ENCODE measurements around the gene ARHGDIA. TPM values are rescaled to one million over a fixed set of nuclear protein-coding genes. Genes with fewer than 3 reads are reported as not detected.

Gene ARHGDIA
- polyA plus RNA-seq, 1 donor = 166 TPM

DNA sequence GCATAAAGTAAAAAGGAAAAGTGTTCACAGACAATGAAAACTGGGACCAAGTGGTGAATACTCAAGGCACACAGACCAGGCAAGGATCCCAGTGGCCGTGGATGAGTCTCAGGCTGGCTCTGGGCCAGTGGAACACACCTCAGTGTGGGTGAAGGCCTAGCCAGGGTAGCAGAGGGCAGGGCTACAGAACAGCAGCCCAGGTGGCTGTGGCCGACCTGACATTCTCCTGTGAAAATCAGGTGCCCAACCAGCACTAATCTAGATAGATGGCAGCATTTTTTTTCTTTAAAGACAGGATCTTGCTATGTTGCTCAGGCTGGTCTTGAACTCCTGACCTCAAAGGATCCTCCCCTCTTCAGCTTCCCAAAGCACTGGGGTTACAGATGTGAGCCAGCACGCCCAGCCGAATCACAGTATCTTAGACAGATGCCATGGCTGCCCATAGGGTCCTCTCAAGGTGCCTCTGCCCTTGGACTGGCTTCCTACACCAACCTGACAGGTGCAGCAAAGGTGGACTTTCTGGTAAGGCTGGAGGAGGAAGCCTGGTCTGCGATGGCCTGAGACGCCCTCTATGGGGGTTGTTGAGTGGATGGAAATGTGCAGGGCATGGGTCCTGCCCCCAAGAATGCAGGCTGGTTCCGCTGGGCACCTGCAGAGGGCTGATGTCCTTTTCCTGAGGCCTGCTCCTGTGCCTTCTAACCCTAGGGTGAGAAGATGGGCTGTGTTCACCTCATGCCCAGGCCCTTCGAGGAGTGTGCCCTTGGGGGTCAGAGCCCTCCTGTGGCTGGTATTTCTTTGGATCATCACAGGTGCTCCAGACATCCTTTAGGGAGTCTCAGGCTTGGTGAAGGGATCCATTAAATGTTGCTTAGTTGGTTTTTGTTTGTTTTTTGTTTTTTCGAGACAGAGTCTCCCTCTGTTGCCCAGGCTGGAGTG is 7.0 kb downstream of the ARHGDIA start:
- no peak for DNase-seq

DNA sequence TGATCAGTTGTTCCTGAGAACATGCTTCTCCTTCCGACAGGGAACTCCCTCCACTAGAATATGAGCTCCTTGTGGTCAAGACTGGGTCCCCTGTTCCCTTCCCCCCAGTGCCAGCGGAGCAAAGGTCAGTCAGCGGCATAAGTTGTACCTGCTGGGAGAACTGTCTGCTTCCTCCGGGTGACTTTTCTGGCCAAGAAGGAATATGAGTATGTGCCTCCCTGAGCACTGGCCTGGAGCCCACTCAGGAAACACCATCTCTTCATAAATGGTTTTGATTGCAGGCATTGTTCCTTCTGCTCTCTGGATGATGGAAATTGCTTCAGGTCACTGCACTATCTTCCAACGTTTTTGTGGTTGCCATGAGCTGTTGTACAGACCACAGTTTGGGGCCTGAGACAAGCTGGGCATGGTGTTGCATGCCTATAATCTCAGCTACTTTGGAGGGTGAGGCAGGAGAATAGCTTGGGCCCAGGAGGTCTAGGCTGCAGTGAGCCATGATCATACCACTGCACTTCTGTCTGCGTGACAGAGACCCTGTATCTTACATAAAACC is 7.9 kb downstream of the ARHGDIA start:
- DNase-seq = no peak

DNA sequence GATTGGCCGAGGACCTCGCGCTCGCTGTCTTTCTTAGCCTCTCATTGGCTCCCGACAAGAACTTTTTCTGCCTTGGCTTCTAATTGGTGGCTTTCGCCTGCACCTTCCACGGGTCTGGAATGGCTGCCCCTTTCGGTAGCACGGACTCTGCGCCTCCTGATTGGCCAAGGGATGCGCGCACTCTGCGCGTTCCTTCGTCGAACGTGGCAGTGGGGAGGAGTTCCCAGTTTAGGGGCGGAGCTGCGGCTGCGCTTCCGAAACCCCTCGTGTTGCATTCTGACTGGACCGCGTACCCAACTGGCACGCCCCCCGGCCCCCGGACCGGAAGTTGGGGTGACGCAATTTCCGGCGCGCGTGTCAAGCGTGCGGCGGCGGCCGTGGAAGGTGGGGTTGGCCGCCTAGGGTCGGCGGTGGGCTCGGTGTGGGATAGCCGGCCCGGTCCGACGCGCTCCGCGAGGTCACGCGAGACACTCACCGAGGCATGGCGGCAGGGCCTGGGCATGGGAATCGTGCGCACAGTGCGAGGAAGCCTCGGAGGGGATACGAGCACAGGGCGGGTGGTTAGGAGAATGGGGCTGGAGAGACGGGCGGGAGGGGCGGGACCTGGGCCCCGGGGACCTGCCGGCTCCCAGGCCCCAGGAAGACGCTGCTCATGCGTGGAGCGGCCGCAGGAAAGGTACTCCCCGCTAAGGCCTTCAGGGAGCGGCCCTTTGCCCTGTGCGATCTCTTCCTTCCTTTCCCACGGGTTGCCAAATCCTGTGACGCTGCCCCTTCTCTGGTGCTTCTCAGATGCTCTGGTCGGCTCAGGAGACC is 10.2 kb downstream of the ARHGDIA start:
- DNase-seq = peak; percentile 100

DNA sequence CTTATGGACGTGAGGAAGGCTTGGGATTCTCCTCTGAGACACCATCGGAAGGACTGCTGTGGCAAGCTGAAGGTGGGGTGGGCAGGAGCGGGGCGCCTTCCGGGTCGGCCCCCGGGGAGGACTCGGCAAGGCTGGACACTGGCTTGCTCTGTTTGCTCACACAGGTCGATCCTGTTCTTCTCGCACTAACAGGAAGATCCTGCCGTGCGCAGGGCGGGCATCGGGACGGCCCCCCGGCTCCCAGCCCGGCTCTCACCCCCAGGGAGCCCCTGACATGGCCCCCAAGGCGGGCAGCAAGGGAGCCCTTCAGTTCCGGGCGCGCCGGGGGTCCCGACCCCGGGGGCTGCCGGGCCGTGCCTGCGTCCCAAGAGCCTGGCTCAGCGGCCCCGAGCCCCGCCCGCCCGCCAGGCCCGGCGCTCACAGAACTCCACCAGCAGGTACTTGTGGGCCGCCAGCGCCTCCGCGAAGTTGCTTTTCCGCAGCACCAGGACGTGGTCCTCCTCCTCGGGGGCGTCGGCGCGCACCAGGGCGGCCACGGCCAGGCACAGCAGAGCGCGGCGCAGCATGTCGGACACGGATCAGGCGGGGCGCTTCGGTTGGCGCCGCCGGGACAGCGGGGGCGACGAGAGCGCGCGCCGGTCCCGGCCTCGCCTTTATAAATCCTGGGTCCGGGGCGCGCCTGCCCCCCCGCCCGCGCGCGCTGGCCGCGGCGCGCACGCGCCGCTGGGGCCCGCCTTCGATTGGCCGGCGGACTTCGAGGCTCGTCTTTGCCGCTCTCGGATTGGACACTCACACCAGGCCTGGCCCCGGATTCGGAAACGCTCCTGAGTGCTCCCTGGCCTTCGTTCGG is 11.0 kb downstream of the ARHGDIA start, which contains the start of gene P4HB:
Gene P4HB (minus strand): TSS at position 630 of the 850 bp plus-strand sequence. CDS start 64 bp downstream, at position 566.
- no peak for DNase-seq

DNA sequence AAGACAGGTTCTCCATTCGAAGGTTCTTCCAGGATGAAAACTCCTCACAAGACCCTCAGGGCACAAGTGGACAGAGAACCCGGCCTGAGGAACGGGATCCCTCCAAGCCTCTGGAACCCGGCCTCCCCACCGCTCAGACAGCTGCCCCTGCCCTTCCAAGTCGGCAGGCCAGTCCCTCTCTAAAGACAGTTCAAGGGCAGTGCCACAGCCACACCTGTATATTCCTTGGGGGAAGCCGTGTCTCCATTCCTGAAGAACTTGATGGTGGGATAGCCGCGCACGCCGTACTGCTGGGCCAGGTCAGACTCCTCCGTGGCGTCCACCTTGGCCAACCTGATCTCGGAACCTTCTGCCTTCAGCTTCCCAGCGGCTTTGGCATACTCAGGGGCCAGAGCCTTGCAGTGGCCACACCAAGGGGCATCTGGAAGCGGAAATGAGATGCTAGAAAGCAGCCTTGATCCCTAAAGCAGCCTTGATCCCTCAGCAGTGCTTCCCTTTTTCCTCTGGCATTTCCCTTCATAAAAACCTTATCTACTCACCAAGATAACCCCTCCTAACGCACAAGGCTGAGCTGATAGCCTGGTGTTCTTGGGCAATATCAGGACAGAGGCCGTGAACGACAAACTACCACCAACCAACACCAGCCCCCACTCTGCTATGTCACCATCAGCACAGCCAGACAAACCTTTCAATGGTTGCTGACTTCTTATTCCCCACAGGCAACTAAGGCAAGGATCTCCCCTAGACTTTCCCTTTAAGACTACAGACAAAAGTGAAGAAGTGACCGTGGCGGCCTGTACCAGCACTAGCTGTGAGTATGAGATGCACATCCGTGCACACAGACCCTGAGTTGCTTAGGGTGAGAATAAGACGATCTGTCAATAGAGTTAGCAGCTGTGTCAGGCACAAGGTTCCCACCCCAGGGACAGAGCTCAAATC is 11.9 kb downstream of the ARHGDIA start:
- DNase-seq = no peak

DNA sequence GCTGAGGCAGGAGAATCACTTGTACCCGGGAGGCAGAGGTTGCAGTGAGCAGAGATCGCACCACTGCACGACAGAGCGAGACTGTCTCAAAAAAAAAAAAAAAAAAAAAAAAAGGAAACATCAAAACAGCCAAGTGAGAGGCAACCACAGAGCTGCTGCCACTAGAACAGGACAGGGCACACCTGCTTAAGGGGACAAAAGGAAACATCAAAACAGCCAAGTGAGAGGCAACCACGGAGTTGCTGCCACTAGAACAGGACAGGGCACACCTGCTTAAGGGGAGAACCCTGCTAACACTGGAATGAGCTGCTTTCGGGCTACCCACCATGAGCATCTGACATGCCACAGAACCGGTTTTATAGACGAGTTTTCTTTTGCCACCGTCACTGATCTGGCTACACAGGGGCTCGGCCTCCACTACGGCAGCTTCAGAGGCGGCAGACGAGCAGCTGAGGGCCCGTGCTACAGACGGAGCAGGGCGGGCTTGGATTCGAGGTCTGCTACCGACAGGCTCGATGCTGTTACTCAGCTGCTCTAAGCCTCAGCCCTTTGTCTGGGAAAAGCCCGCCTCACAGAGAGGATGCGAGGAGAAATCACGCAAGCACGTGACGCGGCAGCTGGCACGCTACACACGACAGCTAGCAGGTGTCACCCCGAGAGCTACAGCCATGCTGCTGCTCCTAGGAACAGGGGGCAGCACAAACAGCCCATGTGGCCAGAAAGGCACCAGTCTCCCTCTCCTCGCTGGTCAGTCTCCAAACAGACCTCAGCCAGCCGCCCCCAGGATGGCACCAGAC is 12.8 kb downstream of the ARHGDIA start:
- DNase-seq = no peak

DNA sequence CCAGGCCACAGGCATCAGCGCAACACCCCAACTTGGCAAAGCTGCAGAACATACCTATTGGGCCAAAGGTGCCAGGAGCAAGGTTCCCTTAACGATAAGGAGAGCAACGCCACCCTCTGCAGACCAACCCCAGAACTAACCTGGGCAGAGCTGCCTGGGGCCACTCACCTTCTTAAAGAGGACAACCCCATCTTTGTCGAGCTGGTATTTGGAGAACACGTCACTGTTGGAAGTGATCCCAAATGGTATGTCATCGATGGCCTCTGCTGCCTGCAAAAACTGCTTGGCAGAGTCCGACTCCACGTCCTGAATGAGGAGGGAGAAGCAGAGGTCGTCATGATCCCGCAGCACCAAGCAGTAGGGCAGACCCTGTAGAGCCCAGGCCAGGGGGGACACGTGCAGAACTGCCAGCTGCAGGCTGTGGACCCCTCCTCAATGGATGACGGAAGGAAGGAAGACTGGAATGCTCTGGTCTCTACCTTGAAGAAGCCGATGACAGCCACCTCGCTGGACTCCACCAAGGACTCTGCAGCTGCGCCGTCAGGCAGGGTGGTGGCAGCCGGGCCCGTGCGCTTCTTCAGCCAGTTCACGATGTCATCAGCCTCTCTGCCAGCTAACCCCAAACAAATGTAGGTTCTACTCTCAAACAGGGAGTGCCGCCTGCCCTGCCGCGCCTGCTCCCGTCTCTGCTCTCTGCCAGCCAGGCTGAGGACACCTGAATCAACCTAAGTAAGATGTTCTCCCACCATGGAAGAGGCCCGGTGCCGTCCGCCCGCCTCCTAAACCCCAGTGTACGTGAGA is 16.0 kb downstream of the ARHGDIA start:
- no peak for DNase-seq

DNA sequence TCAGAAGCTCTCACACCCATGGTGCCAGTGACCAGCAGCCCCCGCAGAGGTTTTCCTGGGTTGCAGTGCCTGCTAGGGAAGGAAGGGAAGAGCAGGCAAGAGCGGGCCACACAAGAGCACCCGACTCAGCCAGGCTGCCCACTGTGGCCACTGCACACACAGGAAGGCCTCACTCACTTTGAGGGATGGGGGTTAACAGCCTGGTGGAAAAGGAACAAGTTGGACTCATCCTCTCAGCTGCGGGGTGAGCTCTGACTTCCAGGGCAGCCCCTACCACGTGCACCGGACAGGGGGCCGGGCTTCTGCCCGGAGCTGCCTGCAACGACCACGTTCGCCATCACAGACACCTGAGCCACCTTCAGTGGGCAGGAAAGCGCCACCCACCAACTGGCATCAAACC is 18.9 kb downstream of the ARHGDIA start:
- DNase-seq = no peak

DNA sequence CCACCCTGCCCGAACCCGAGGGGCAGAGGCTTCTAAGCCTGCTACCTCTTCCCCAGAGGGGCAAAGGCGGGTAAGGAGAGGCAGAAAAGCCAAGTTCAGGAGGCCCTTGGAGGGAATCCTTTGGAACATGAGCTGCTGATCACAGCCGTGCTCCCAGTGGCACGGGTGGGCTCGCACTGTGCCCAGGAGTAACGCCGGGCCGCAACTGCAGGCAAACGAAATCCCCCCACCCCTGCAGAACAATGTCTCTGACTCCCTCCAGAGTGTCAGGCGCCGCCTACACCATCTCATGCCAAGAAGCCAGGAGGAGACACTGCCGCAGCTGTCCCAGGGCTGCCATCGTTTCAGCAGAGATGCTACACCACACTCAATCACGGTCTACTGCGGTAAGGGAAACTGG is 19.7 kb downstream of the ARHGDIA start:
- DNase-seq = no peak

DNA sequence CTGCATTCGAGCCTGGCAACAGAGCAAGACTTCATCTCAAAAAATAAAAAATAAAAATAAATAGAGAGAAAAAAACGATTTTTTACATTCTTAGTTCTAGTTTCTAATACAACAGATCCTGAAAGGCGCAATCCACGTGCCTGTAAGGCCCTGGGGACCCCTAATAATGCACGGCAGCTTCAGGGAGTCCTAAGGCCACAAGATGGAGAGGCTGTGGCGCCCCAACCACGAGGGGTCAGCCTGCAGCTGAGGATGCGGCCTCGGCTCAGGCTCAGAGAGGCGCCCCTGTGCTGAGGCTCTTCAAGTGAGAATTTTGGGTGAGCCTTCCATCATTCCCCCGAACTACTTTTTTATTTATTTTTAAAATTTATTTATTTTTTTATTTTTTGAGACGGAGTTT is 21.7 kb downstream of the ARHGDIA start:
- no peak for DNase-seq

DNA sequence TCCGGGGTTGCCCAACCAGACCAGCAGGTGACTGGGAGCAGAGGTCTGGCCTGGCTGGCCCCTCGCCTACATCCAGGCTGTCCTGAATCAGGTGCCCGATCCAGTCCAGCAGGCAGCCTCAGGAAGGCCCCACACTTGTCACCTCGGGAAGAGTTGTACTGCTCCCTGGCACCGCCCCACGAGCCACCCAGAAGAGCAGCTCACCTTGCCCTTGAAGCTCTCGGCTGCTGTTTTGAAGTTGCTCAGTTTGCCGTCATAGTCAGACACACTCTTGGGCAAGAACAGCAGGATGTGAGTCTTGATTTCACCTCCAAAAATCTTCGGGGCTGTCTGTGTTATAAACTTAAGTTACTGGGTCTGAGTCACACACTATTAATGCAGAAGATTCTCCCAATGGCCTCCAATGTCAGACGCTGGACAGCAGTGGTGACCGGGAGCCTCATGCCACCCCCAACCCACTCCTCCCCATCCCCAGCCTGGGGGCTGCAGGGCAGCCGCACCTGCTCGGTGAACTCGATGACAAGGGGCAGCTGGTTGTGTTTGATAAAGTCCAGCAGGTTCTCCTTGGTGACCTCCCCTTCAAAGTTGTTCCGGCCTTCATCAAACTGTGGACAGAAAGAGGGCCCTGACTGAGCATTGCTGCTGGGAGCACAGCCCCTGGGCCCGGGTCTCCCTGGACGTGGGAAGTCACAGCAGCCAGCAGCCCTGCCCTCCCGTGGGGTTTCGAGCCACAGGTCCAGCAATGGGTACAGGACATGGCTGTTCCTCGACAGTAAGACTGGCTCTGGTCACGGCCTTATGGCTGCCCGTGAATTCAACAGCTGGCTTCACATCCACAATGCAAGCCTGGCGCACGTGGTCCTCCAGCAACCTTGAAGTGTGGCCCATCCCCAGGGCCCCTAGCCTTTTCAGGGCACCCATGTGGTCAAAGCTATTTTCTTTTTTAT is 24.1 kb downstream of the ARHGDIA start:
- DNase-seq = no peak

DNA sequence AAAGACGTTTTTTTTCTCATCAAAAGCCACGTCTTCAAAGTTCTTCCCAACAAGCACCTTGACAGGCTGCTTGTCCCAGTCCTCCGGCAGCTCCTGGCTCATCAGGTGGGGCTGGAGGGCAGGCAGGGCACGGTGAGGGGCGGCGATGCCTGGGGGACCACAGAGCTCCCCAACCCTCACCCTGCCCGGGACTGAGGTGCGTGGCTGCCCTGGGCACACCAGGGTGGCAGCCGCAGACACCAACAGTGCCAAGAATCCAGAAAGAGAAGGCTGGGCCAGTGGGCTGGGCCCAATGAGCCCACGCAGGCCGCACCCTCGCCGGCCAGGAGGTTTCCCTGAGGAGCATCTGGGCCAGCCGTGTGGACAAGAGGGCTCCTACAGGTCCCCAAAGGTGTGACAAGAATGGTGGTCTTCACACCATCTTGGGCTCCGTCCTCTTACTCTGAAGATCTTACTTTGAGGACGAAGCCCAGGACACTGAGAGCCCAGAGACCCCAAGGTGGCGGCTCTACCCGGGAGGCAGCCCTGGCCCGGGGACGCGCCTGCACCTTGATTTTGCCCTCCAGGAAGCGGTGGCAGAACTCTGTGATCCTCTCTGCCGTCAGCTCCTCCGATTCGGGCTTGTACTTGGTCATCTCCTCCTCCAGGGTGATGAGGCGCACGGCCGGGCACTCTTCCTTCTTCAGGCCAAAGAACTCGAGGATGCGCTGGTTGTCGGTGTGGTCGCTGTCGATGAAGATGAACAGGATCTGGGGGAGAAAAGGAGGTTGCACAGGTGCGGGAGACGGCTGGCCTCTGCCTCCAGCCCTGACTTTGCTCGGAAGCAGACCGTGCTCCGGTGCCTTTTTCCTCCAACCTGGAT is 25.0 kb downstream of the ARHGDIA start:
- no peak for DNase-seq

DNA sequence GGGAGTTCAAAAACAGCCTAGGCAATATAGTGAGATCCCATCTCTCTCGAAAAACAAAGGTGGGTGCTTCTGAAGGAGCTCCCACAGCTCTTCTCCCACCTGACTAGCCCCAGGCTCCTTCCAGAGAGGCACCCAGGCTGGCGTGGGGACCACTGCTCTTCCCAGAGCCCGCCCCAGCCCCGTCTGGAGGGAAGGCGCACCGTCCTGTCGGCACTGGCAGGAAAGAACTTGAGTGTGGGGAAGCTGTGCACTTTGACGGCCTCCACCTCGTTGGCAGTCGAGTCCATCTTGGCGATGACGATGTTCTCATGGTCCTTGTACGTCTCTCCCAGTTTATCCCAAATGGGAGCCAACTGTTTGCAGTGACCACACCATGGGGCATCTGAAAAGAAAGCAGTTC is 25.8 kb downstream of the ARHGDIA start:
- DNase-seq = no peak

DNA sequence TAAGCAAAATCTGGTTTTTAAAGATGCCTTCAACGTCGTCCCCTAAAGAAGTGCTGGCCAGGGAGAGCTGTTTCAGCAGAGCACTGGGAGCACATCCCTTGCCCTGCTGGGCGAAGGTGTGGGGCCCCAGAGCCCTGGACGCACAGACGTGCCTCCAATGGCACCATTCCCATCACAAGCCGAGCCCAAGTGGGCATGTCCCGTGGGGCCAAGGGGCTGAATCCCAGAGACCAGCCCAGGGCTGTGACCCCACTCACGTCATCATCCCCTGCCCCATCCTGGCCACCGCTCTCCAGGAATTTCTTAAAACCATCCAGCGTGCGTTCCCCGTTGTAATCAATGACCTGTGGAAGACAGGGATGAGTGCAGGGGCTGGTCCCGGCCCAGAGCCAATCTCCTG is 26.2 kb downstream of the ARHGDIA start:
- DNase-seq = no peak

DNA sequence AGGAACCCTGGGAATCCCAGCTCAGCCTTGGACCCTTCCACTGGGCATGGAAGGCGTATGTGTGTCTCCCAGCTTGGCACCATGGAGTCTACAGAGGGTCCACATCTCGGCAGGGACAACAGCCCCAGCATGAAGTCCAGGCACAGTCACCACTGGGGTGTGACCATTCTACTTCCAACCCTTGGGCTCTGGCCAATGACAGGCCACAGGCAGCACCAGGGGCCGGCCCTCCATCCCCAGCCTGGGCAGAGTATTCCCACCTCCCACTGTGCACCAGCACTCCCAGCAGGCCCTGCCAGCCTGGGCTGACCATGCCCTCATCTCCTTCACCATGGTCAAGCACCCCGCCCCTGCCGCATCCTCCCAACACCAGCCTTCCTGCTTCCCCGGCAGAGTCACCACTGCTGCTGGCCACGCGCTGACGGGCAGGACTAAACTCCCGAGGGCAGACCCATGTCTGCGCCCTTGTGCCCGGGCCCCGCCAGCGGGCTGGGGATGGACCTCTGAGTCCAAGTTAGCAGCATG is 26.7 kb downstream of the ARHGDIA start:
- no peak for DNase-seq

DNA sequence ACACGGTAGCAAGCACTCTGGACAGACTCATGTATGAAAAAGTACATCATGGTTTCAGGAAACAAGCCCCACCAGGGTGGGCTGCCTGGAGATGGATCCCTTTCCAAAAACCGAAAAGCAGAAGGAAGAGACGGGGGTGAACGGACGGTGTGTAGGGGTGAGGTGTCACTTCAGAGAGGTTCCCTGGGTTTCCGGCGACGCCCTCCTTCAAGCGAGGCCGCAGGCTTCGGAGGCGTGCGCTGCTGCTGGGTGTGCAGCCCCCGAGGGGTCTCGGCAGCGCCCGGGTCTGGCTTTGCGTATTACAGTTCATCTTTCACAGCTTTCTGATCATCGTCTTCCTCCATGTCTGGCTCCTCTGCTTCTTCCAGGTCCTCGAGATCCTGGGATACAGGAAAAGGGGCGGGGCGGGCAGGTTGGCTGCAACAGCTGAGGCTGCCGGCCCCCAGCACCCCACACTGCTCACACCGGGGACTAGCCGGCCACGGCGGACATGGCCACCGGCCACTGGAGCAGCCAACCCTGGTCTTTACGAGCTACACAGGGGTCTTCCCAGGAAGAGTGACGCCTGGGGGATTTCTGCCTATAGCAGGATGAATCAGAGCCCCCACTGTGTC is 27.3 kb downstream of the ARHGDIA start:
- DNase-seq = no peak
